H1 (cell line): Measurements from ENCODE around the gene HLA-A. TPM values are rescaled to one million over a fixed set of nuclear protein-coding genes. Genes with fewer than 3 reads are reported as not detected.

Experiments used
- SP2 ChIP-seq: IDR thresholded peaks from 2 replicates; pipeline ENCODE4 v1.6.1; 2012; ENCODE audit warnings: mild to moderate bottlenecking, low read length, inconsistent platforms
- polyA plus RNA-seq, 7 experiments: library from polyadenylated mRNA; depleted of rRNA in 3 of 7; stranded (reverse) in 5 of 7; unstranded in 2 of 7; fragments of >200 nt in 5 of 7; fragments of 200-250 nt in 2 of 7; gene quantifications; 1 replicate in 5 of 7; 2 replicates in 1 of 7; 4 replicates in 1 of 7; pipeline versions ENCODE4 v1.2.1 to v1.2.3, GENCODE V29; 2011 to 2013; ENCODE audit warnings: missing spikeins in 2 of 7, mixed read lengths in 2 of 7
- total RNA-seq: library from RNA; stranded (reverse); fragmentation: NEBNext Ultra II Directional; extraction: Animal tissue kit (Norgen Biotek cat#: 25700); gene quantifications from 2 replicates; pipeline ENCODE4 v1.2.1, GENCODE V29; 2021
- TF ChIP-seq, protein P1 (sequence below): IDR thresholded peaks from 2 replicates; pipeline ENCODE4 v1.6.1; 2012; ENCODE audit warnings: low read length, inconsistent platforms

The HLA-A gene
- total and polyA plus RNA-seq, 2 of the 8 experiments (the other 6 are each of a cell fraction or from before 2014, with no cell fraction given): 221 to 474 TPM

DNA sequence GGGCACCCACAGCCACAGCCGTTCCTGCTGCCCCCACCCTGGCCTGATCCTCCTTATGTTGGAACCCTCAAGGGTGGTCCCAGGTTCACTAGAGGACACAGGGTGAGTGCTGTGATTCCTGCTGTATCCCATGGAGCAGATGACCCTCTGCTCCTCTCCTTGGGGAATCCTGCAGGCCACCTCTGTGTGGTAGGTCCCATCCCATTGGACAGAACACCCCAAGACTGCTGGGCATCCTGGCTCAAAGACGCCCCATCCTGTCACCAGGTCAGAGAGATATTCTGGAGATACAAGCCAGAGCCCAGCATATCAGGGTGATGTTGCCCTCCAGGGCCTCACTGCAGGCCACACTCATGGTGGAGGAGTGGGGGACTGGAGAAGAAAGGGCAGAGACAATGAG lies 28.4 kb downstream of the HLA-A start (continued):
- TF ChIP-seq, protein P1, sequence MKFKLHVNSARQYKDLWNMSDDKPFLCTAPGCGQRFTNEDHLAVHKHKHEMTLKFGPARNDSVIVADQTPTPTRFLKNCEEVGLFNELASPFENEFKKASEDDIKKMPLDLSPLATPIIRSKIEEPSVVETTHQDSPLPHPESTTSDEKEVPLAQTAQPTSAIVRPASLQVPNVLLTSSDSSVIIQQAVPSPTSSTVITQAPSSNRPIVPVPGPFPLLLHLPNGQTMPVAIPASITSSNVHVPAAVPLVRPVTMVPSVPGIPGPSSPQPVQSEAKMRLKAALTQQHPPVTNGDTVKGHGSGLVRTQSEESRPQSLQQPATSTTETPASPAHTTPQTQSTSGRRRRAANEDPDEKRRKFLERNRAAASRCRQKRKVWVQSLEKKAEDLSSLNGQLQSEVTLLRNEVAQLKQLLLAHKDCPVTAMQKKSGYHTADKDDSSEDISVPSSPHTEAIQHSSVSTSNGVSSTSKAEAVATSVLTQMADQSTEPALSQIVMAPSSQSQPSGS: no peak
- no peak for TF ChIP-seq SP2
- TF ChIP-seq, all 59 proteins: peak for 0
